Loucy (cell line): Measurements from ENCODE around the gene SLIT1.

Experiments used
- H2AFZ ChIP-seq: fragments of 200-600 bp; sonication (generic); 2 replicates; pipeline ENCODE4 v1.6.0; 2016; ENCODE audit warnings: antibody characterized with exemption, mild to moderate bottlenecking, low read length, moderate library complexity
- H3F3A ChIP-seq: fragments of 200-600 bp; 2 replicates; pipeline ENCODE4 v1.6.0; 2016; ENCODE audit warnings: antibody characterized with exemption, low read depth, mild to moderate bottlenecking
- H3K27me3 ChIP-seq: fragments of 200-600 bp; sonication (generic); 2 replicates; pipeline ENCODE4 v1.6.1; 2014; ENCODE audit warnings: low read length, mild to moderate bottlenecking; ENCODE audit not compliant: insufficient read depth, poor library complexity, severe bottlenecking
- H3K36me3 ChIP-seq: fragments of 200-600 bp; sonication (generic); 2 replicates; pipeline ENCODE4 v1.6.1; 2016; ENCODE audit warnings: low read length; ENCODE audit not compliant: insufficient read depth
- H3K4me1 ChIP-seq: fragments of 200-600 bp; sonication (generic); 2 replicates; pipeline ENCODE4 v1.5.1; 2014; ENCODE audit warnings: low read length, mild to moderate bottlenecking; ENCODE audit not compliant: insufficient read depth, poor library complexity, severe bottlenecking
- H3K4me2 ChIP-seq: fragments of 200-600 bp; sonication (generic); 2 replicates; pipeline ENCODE4 v1.6.0; 2014; ENCODE audit warnings: antibody characterized with exemption, low read length, low read depth, mild to moderate bottlenecking; ENCODE audit not compliant: poor library complexity, severe bottlenecking
- H3K4me3 ChIP-seq: fragments of 200-600 bp; sonication (generic); 2 replicates; pipeline ENCODE4 v1.5.1; 2014; ENCODE audit warnings: low read length, mild to moderate bottlenecking, mixed read lengths; ENCODE audit not compliant: poor library complexity, severe bottlenecking
- H3K79me2 ChIP-seq: fragments of 200-600 bp; sonication (generic); 2 replicates; pipeline ENCODE4 v1.6.1; 2014; ENCODE audit warnings: low read length; ENCODE audit not compliant: insufficient read depth
- H3K9ac ChIP-seq: fragments of 200-600 bp; sonication (generic); 2 replicates; pipeline ENCODE4 v1.6.0; 2014; ENCODE audit warnings: mild to moderate bottlenecking, low read depth, low read length, moderate library complexity; ENCODE audit not compliant: poor library complexity, severe bottlenecking
- H3K9me2 ChIP-seq: fragments of 200-600 bp; sonication (generic); replicated peaks from 2 replicates; pipeline ENCODE4 v1.6.1; 2016; ENCODE audit warnings: low read depth, low read length, mixed read lengths
- H3K9me3 ChIP-seq: fragments of 200-600 bp; sonication (generic); 2 replicates; pipeline ENCODE4 v1.6.1; 2014; ENCODE audit warnings: mild to moderate bottlenecking, antibody characterized with exemption, low read length, low read depth; ENCODE audit not compliant: insufficient read depth
- H4K20me1 ChIP-seq: fragments of 200-600 bp; sonication (generic); 2 replicates; pipeline ENCODE4 v1.6.0; 2014; ENCODE audit warnings: antibody characterized with exemption, low read length, mild to moderate bottlenecking; ENCODE audit not compliant: insufficient read depth, poor library complexity, severe bottlenecking
- CTCF ChIP-seq: fragments of 200-600 bp; sonication (generic); conservative IDR thresholded peaks from 2 replicates; pipeline ENCODE4 v1.5.1; 2014; ENCODE audit warnings: mild to moderate bottlenecking, antibody characterized with exemption, low read length
- EZH2phosphoT487 ChIP-seq: fragments of 200-600 bp; IDR thresholded peaks from 2 replicates; pipeline ENCODE4 v1.6.1; 2018; ENCODE audit warnings: antibody characterized with exemption, mild to moderate bottlenecking, moderate library complexity, borderline replicate concordance

The SLIT1 gene

GRCh38 chr10:97184971-97185325 lies 811 bp downstream of the SLIT1 start:
- no peak overlapping the region for H2AFZ ChIP-seq
- H3K4me1 ChIP-seq: no peaks in the 10 kb centered on the region
- no peaks in the 10 kb centered on the region for H3K36me3 ChIP-seq
- peak overlapping the region; percentile 71 for H3K4me3 ChIP-seq
- H3K79me2 ChIP-seq: no peaks in the 10 kb centered on the region
- TF ChIP-seq EZH2phosphoT487 (no peak), CTCF (no peak)
- H3F3A ChIP-seq: no peaks in the 10 kb centered on the region
- no peaks in the 10 kb centered on the region for H4K20me1 ChIP-seq
- H3K9me2 ChIP-seq: no peaks in the 10 kb centered on the region
- no peaks in the 10 kb centered on the region for H3K9me3 ChIP-seq
- no peak overlapping the region for H3K9ac ChIP-seq
- no peaks in the 10 kb centered on the region for H3K27me3 ChIP-seq
- peak overlapping the region; percentile 65 for H3K4me2 ChIP-seq

DNA sequence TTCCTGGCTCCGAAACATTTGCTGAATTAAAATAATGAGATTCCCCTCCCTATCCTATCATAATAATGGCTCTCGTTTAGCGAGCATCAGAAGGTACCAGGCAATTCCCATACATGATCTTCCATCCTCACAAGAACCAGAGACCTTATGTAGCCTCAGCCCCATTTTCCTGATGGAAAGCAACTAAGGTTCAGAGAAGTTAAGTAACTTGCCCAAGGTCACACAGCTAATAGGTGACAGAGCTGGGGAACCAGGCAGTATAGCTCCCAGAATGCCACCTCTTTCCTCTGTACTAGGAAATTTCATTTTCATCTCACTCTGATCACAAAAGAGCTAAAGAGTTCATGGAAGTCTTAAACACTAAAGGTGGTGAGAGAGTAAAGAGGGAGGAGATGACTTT lies 2.4 kb downstream of the SLIT1 start:
- no peaks in the 10 kb centered on the region for H4K20me1 ChIP-seq
- no peak overlapping the region for H3K4me3 ChIP-seq
- no peaks in the 10 kb centered on the region for H3K4me1 ChIP-seq
- H2AFZ ChIP-seq: no peak overlapping the region
- H3K9ac ChIP-seq: no peak overlapping the region
- no peaks in the 10 kb centered on the region for H3K36me3 ChIP-seq
- TF ChIP-seq CTCF: no peak
- no peak for TF ChIP-seq EZH2phosphoT487
- H3K27me3 ChIP-seq: no peaks in the 10 kb centered on the region
- H3K4me2 ChIP-seq: no peak overlapping the region
- H3K9me3 ChIP-seq: no peaks in the 10 kb centered on the region
- H3K9me2 ChIP-seq: no peaks in the 10 kb centered on the region
- H3F3A ChIP-seq: no peaks in the 10 kb centered on the region
- no peaks in the 10 kb centered on the region for H3K79me2 ChIP-seq

DNA sequence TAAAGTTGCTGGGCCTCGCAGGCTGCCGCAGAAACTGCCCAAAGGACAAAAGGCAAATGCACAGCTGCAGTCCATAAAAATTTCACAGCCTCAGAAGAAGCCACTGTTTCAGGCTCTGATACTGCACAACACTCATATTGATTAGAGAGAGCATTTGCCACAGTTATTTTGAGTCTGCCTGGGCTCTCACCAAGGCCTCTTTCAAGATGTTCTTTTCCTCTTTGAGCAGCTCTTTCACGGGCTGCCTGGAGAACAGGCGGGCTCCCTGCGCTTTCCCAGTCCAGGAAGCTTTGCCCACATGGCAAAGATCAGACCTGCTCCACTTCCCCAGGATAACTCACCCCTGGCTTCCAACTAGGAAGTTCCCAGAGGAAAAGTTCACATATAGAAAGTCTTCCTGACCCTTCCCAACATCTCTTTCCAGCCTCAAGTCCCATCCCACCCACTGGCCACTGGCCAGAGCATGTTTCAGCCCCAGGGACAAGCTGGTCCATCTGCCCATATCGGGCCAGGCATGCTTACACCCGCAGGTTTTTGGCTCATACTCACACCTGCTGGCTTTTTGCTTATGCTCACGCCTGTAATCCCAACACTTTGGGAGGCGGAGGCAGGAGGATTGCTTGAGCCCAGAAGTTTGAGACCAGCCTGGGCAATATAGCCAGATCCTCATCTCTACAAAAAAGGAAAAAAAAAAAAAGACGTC lies 3.3 kb downstream of the SLIT1 start:
- Histone ChIP-seq H3K27me3 (no peaks in the 10 kb centered on the region), H3K9me3 (no peaks in the 10 kb centered on the region), H3K36me3 (no peaks in the 10 kb centered on the region), H2AFZ (no peak overlapping the region), H3F3A (no peaks in the 10 kb centered on the region), H3K79me2 (no peaks in the 10 kb centered on the region), H3K4me1 (no peaks in the 10 kb centered on the region), H4K20me1 (no peaks in the 10 kb centered on the region), H3K9me2 (no peaks in the 10 kb centered on the region), H3K4me2 (no peak overlapping the region), H3K4me3 (no peak overlapping the region), H3K9ac (no peak overlapping the region)
- TF ChIP-seq CTCF: no peak
- no peak for TF ChIP-seq EZH2phosphoT487
